NT2/D1 (cell line): ENCODE data around the gene PIK3R4.

Experiments used
- YY1 ChIP-seq: IDR thresholded peaks from 2 replicates; pipeline ENCODE4 v1.6.1; 2011; ENCODE audit not compliant: insufficient read length, insufficient read depth
- ZNF274 ChIP-seq: IDR thresholded peaks from 2 replicates; pipeline ENCODE4 v1.6.1; 2011; ENCODE audit warnings: mild to moderate bottlenecking, low read depth, low read length

DNA sequence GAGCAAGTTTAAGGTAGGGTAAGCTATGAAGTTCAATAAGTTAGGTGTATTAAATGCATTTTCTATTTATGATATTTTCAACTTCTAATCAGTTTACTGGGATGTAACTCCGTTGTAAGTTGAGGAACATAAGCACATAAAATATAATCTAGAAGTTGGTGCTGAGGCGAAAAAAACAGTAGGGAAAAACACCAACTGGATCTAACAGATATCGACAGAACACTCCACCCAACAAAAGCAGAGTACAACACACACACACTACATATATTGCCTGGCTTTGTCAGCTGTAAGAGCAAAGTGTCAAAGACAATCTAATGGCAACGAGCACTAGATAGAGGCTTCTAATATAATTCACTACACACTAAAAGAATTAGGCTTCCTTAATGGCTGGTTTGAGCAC is 8.4 kb downstream of the PIK3R4 start:
- TF ChIP-seq YY1 = no peak
- no peak for TF ChIP-seq ZNF274
